ENCODE results near the gene DUOX2. TPM values are rescaled to one million over a fixed set of nuclear protein-coding genes. Genes with fewer than 3 reads are reported as not detected.
"Not testable (repeated sequence)": the region's sequence is repeated elsewhere in the genome, so short reads cannot be mapped to it uniquely, and the experiment has no call there.

The DUOX2 gene
- total RNA-seq, 2 donors from 2014 or later: 0.08 to 0.11 TPM

DNA sequence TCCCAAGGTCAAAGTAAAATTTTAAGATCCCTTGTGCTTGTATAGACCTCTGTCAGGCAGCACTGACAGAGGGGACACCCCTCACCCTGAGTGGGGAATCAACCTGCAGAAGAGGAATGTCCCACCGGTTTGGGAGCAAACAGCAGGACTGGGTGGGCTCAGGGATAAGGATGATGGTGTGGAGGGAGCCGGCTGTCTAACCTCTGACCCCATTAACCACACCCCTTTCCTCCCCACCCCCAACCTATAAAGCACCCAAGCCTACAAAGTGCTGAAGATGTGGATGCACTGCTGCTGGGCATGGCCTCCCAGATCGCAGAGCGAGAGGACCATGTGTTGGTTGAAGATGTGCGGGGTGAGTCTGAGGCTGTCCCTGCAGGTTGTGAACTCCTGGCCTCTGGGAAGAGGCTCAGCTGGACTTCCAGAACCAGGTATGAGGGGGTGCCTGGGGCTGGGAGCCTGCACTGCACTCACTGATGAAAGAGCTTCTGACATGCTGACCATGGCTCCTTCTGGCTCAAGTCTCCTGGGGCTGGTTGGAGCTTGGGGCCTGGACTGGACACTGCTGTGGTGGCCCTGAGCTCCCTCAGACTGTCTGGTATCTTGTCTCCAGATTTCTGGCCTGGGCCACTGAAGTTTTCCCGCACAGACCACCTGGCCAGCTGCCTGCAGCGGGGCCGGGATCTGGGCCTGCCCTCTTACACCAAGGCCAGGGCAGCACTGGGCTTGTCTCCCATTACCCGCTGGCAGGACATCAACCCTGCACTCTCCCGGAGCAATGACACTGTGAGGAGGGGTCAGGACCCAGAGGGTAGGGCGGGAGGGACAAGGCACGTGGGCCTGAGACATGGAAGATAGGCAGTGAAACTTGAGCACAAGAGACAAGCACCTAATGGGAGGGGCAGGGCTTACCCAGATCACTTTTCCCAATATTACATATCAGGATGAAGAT is 25.1 kb upstream of the DUOX2 start:
- peaks cover 0 to 7% of the 10 kb centered on the region in 2 donors for H3K4me1 ChIP-seq
- no peak overlapping the region for H3K4me3 ChIP-seq
- no peak overlapping the region for H3K27ac ChIP-seq
- no peaks in the 10 kb centered on the region for H3K9me3 ChIP-seq
- TF ChIP-seq, protein P1, sequence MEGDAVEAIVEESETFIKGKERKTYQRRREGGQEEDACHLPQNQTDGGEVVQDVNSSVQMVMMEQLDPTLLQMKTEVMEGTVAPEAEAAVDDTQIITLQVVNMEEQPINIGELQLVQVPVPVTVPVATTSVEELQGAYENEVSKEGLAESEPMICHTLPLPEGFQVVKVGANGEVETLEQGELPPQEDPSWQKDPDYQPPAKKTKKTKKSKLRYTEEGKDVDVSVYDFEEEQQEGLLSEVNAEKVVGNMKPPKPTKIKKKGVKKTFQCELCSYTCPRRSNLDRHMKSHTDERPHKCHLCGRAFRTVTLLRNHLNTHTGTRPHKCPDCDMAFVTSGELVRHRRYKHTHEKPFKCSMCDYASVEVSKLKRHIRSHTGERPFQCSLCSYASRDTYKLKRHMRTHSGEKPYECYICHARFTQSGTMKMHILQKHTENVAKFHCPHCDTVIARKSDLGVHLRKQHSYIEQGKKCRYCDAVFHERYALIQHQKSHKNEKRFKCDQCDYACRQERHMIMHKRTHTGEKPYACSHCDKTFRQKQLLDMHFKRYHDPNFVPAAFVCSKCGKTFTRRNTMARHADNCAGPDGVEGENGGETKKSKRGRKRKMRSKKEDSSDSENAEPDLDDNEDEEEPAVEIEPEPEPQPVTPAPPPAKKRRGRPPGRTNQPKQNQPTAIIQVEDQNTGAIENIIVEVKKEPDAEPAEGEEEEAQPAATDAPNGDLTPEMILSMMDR (IDR thresholded peaks at IDR 0.05): no peak
- no peak for DNase-seq (ENCODE audit: low spot score)
- peaks cover 0 to 5% of the 10 kb centered on the region in 2 donors for H3K27me3 ChIP-seq
- H3K36me3 ChIP-seq: no peaks in the 10 kb centered on the region

DNA sequence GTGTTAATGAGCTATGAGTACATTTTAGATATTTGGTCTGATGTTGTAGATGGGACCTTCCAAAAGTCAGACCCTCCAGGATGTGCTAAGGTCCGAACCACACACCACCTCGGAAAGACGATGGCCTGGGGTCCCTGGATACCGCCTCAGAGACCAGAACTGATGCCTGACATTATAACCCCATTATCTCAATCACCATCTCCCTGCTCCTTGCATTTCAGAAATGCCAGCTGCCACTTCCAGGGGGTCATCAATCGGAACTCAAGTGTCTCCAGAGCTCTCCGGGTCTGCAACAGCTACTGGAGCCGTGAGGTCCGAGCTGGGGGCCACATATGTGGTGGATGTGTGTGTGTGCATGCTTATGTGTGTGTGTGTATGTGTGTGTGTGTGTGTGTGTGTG is 23.7 kb upstream of the DUOX2 start:
- Histone ChIP-seq H3K4me3 (no peak overlapping the region), H3K27ac (no peak overlapping the region), H3K4me1 (peaks cover 0 to 7% of the 10 kb centered on the region in 2 donors), H3K9me3 (no peaks in the 10 kb centered on the region), H3K27me3 (peaks cover 0 to 5% of the 10 kb centered on the region in 2 donors), H3K36me3 (no peaks in the 10 kb centered on the region)
- no peak for DNase-seq (ENCODE audit: low spot score)
- TF ChIP-seq, protein P1 (IDR thresholded peaks at IDR 0.05): no peak

DNA sequence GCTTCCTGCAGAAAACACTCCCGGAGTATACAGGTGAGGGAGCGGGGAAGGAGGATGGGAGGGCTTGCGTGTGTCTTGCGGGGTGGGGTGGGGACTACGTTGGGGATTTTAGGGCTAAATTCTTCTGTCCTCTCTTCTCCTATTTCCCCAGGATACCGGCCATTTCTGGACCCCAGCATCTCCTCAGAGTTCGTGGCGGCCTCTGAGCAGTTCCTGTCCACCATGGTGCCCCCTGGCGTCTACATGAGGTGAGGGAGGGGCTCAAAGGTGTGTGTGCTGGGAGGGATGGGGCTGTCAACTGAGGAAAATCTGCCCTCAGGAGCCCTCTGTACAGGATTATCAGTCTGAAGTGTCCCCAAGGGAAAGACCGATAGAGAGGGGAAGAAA is 22.4 kb upstream of the DUOX2 start:
- Histone ChIP-seq H3K27ac (no peak overlapping the region), H3K9me3 (no peaks in the 10 kb centered on the region), H3K4me1 (peaks cover 0 to 7% of the 10 kb centered on the region in 2 donors), H3K27me3 (peaks cover 0 to 5% of the 10 kb centered on the region in 2 donors), H3K4me3 (no peak overlapping the region), H3K36me3 (no peaks in the 10 kb centered on the region)
- TF ChIP-seq, protein P1 (IDR thresholded peaks at IDR 0.05): no peak
- no peak for DNase-seq (ENCODE audit: low spot score)

DNA sequence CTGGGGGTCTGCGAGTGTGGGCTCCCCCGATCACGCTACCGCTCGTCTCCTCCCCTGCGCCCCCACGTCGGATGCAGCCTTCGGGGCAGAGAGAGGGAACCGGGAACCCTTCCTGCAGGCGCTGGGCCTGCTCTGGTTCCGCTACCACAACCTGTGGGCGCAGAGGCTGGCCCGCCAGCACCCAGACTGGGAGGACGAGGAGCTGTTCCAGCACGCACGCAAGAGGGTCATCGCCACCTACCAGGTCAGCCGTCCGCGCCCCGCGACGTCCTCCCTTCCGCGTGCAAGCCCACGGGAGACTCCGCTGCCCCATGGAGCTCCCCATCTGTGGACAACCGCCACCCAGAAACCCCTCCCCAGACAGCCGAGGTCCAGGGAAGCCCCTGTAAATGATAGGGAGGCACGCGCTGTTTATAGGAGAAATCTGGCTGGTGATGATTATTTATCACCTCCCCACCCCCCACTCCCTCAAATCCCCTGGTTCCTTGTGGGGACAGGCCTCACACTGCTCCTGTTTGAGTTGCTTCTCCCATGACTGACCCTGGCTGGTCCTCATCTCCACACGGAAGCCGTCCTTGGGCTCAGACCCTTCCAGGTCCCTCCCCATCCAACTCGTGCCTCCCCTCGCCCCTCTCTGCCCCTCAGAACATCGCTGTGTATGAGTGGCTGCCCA is 21.9 kb upstream of the DUOX2 start:
- not testable (repeated sequence) for H3K27me3 ChIP-seq; H3K4me1 ChIP-seq; H3K27ac ChIP-seq; H3K9me3 ChIP-seq; H3K36me3 ChIP-seq; DNase-seq (ENCODE audit: low spot score)
- H3K4me3 ChIP-seq: peak overlapping the region in 1 of 2 donors; percentile 17

DNA sequence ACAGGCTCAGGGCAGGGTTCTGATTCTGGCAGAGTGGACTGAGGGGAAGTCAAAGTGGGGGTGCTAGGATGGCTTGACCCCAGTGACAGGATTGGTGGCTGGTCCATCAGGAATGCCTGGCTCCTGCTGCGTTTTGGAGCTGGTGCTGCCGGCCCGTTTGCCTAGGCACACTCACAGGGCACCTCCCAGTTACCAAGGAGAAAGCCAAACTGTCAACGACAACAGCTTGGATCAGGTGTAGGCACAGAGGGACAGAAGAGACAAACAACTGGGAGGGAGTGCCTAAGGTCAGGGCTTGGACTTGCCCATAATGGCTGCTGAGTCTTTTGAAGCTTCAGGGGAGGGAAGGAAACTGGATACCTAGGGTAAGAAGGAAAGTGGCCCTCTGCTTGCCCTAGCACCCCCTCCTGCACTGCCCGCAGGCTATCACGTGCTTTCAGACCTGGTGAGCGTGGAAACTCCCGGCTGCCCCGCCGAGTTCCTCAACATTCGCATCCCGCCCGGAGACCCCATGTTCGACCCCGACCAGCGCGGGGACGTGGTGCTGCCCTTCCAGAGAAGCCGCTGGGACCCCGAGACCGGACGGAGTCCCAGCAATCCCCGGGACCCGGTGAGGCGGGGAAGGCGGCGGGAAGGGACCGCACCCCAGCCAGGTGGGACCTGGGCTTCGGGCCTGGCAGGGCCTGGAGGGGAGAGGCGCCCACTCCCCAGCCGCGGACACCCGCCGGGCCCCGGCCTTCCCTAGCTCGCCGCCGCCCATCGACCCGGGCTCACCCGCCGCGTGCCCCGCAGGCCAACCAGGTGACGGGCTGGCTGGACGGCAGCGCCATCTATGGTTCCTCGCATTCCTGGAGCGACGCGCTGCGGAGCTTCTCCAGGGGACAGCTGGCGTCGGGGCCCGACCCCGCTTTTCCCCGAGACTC is 21.0 kb upstream of the DUOX2 start:
- H3K9me3 ChIP-seq: no peaks in the 10 kb centered on the region
- H3K36me3 ChIP-seq: no peaks in the 10 kb centered on the region
- no peak overlapping the region for H3K27ac ChIP-seq
- H3K27me3 ChIP-seq: peaks cover 0 to 7% of the 10 kb centered on the region in 2 donors
- peak overlapping the region in 1 of 2 donors; percentile 17 for H3K4me3 ChIP-seq
- TF ChIP-seq, protein P1 (IDR thresholded peaks at IDR 0.05): peak in 1 of 2 donors; percentile 46
- DNase-seq (ENCODE audit: low spot score): no peak
- H3K4me1 ChIP-seq: peaks cover 0 to 9% of the 10 kb centered on the region in 2 donors
